Fibroblast of skin of left quadriceps (primary cell): Measurements from ENCODE around the gene CCDC170.
"Not testable (repeated sequence)": the region's sequence is repeated elsewhere in the genome, so short reads cannot be mapped to it uniquely, and the experiment has no call there.

Source experiments
- DNase-seq, 2 experiments: peaks; one replicate each; pipeline ENCODE4 v3.0.0-alpha.2; 2013; ENCODE audit warnings: low read depth in 2 of 2

Gene CCDC170, protein sequence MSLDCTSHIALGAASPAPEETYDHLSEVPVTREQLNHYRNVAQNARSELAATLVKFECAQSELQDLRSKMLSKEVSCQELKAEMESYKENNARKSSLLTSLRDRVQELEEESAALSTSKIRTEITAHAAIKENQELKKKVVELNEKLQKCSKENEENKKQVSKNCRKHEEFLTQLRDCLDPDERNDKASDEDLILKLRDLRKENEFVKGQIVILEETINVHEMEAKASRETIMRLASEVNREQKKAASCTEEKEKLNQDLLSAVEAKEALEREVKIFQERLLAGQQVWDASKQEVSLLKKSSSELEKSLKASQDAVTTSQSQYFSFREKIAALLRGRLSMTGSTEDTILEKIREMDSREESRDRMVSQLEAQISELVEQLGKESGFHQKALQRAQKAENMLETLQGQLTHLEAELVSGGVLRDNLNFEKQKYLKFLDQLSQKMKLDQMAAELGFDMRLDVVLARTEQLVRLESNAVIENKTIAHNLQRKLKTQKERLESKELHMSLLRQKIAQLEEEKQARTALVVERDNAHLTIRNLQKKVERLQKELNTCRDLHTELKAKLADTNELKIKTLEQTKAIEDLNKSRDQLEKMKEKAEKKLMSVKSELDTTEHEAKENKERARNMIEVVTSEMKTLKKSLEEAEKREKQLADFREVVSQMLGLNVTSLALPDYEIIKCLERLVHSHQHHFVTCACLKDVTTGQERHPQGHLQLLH

DNA sequence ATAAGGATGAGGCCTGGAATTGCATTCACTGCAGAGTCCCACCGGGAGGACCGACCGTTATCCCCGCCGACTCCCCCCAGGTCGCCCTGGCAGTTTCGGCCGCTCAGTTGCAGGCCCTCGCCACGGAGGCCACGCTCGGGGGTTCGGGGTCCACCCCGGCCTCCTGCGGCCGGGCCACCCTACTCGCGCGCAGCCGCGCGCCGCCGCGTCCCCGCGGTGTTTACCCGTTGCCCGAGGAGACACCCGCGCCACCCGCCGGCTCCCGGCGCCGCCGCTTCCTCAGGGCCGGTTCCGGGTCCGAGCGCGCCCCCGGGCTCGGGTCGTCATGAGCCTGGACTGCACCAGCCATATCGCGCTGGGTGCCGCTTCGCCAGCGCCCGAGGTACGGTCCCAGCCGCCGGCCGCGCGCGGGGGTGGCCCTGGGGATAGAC lies at the start of gene CCDC170:
CCDC170 (plus strand) TSS at position 214 of the 431 bp plus-strand sequence; CDS start at position 326, 112 bp downstream.
- DNase-seq, result no peak

DNA sequence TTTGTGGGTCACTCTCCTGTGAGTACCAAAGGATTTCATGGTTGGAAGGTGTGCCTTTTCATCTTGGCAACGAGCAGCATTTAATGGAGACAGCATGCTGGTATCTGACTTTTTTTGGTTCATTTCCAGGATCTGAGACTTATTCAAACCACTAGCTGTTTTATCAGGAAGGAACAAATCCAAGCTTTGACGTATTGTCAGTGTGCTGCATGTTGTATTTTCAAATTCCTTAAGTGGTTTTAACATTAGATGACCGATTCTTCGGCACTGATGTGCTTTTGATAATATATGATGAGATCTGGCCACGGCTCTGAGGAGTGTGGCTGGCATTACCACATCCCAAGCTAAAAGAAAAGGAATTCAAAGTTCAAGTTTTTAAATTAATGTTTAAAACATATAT lies 48.3 kb upstream of the CCDC170 start:
- peak; percentile 49 to 53 for DNase-seq

DNA sequence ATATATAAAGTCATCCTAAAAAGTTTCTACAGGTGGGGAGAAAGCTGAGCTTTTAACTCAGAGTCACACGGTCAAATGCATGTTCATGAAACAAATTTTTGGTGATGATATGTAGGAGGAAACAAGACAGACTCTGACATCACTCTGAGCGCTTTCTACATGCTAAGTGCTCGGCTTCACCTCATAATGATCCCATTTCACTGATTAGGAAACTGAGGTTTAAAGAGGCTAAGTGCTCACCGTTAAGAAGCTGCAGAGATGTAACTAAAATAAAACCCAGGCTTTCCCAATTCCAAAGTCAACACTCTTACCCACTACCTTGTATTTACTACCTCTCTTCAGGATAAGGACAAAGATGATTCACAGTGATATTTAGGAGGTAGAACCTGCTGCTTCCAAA lies 46.6 kb upstream of the CCDC170 start:
- DNase-seq, result no peak

DNA sequence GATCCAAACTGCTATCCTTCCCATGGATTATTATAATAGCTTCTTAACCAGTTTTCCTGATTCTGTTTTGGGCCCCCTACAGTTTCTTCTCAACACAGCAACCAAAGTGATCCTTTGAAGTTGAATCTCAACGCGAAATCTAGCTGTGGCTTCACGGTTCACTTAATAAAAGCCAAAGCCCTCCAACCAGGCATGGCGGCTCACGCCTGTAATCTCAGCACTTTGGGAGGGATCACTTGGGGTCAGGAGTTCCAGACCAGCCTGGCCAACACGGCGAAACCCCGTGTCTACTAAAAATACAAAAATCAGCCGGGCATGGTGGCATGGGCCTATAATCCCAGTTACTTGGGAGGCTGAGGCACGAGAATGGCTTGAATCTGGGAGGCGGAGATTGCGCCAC lies 45.2 kb upstream of the CCDC170 start:
- no peak for DNase-seq

DNA sequence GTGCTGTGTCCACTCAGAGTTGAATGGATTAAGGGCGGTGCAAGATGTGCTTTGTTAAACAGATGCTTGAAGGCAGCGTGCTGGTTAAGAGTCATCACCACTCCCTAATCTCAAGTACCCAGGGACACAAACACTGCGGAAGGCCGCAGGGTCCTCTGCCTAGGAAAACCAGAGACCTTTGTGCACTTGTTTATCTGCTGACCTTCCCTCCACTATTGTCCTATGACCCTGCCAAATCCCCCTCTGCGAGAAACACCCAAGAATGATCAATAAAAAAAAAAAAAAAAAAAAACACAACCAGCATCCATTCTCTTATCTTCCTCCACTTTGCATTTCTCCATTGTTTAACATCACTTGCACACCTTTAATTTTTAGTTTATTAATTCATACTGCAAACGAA lies 42.9 kb upstream of the CCDC170 start:
- not testable (repeated sequence) for DNase-seq

DNA sequence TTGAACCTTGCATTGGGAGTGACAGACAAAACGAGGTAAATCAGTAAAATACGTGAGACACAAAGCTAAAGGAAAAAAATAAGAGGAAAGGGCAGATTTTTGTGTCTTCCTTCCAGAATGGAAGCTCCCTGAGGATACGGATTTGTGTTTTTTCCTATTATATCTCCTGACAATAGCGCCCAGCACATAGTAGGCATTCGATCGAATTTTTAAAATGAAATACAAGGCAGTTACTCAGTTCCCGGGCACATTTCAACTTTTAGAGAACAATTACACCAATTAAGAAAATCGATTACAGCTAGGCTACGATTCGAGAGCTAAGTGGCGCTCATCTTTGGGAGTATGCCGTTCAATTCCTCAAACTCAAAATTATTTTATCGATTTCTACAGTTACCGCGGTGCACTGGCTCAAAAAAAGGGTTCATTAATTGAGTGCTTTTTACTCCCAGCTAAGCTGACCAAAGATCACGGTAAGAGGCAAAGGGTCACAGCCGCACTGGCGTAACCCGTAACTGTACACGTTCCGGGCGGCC lies 42.3 kb upstream of the CCDC170 start:
- DNase-seq, result no peak

DNA sequence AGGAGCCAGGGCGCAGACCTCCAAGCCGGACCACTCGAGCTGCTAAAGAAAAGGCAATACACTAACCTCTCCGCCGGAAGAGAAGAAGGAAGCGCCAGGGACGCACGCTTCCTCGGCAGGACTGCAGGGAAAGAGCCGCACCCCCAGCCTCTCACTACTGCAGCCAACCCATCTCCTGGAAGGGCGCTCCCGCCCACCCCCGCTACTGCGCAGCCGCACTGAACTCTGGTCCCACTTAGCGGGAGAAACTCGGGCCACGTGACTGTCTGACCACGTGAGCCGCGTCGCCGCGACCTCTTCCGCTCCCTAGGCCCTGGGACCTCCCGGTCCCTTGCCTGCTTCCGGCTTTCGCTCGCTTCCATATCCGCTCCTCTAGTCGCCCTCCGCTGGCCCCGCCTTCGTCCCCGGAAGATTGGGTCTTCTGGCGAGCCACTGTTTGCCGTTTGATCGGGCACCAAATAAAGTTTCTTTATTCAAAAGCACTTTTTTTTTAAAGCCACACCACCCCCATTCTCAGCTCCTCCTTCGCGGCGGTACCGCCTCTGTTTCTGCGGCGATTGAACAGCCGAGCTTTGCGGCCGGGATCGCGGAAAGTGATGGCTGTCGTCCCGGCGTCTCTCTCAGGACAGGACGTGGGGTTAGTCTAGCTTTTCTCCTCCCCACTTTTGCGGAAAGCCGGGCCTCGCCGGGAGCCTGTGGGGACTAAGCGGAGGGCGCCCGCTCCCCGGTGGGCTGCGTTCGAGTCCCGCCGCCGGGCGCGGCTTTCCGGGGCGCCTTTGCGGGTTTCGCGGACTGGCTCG lies 41.7 kb upstream of the CCDC170 start, which contains the start of gene RMND1:
RMND1 (minus strand) TSS at position 177 of the 800 bp plus-strand sequence. CDS start 6,315 bp downstream, outside the sequence.
- DNase-seq, result peak; percentile 100

DNA sequence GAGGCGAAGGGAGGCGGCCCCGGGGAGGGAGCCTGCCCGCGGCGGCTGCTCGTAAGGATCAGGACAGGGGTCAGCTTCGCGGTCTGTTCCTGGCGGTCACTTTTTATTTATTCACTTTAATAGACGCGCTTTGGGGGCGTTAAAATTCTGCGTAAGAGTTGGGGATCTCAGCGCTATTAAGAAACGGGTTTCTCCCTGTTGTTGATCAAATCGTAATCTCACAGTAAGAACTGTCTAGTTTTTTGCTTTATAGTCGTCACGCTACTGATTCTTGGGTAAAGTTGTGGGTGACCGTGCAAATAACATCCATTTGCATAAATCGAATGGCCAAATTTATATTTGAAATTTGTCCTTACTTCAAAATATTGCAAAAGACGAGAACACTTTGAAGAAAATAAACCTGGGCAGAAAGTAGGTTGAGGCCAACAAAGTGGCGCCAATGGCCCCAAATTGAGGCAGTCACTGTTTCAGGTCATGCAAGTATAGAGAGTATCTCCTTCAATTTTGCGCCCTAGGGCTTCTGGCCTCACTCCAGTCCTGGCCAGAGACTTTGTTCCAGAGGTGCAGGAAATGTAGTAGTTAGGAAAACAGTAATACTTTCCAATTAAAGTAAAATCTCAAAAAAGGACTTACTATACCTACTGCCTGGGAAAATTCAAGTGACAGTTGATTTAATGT lies 40.9 kb upstream of the CCDC170 start:
- DNase-seq, result no peak

DNA sequence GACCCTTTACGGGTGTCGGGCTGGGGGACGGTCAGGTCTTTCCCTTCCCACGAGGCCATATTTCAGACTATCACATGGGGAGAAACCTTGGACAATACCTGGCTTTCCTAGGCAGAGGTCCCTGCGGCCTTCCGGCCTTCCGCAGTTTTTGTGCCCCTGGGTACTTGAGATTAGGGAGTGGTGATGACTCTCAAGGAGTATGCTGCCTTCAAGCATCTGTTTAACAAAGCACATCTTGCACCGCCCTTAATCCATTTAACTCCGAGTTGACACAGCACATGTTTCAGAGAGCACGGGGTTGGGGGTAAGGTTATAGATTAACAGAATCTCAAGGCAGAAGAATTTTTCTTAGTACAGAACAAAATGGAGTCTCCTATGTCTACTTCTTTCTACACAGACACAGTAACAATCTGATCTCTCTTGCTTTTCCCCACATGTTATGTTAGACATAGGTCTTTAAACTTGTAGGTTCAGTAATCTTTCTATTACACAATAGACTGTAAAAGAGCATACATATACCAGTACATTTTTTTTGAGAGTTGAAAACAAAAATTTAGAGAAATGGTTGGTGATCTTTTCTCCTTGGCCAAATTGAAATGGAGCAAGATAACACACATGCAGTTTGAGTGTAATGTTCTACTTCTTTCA lies 37.9 kb upstream of the CCDC170 start:
- DNase-seq, result not testable (repeated sequence)

DNA sequence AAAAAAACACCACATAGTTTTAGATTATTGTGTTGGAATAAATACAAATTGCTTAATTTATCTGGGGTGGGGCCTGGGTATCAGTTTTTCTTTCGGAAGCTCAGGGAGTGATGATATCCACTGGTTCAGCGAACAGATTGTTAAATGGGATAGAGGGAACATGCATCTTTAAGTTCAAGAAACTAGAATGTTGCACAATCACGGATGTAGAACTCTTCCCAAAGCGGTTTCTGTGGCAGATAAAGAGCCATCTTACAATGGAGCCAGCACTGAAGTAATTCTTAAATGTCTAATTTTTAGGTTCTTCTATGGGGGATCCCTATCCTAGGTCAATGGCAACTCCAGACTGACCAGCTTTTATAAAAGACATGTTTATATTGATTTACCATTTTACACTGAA lies 32.1 kb upstream of the CCDC170 start:
- no peak for DNase-seq

DNA sequence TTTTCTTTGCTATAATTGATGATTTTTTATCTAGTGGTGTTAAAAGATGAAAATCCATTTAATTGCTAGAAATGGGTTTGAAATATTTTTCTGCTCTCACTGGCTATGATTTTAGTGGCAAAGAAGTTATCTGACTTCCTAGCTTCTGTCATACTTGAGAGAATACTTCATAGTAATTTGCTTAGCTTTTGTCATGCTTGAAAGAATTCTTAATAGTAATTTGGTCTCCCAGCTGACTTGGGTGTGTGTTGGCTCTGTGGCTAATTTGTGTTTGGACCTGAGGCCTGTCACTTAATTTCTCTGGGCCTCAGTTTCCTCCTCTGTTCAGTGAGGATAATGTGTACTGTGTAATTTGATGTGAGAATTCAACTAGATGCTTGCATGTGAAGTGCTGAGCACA lies 29.1 kb upstream of the CCDC170 start:
- DNase-seq, result no peak

DNA sequence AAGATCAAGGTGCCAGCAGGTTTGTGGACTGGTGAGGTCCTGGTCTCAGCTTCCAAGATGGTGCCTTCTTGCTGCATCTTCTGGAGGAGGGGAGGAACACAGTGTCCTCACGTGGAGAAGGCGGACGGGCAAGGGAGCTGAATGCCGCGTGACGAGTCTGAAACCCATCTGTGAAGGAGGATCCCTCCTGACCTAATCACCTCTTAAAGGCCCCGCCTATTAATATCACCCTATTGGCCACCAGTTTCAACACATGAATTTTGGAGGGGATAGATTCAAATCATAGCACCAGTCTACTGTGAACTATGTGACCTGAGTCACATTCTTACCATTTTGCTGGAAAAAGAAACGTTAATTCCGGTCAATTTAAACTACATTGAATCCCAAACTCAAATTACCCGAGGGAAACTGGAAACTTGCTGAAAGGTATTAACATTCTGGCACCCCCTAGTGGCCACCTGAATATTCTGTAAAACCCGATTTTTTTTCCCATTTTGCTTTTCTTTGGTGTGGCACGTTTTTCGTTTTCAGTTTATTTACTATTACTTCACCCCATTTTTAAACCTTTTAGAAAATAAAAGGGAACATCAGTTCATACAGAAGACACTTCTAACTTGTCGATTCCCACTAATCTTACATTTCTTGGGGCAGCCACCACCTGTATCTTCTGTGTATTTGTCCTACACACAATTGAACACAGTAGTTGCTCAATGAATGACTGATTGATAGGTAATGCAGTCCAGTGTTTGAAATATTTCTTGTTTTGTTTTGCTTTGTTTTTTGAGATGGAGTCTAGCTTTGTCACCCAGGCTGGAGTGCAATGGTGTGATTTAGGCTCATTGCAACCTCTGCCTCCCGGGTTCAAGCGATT lies 17.9 kb upstream of the CCDC170 start:
- no peak for DNase-seq

DNA sequence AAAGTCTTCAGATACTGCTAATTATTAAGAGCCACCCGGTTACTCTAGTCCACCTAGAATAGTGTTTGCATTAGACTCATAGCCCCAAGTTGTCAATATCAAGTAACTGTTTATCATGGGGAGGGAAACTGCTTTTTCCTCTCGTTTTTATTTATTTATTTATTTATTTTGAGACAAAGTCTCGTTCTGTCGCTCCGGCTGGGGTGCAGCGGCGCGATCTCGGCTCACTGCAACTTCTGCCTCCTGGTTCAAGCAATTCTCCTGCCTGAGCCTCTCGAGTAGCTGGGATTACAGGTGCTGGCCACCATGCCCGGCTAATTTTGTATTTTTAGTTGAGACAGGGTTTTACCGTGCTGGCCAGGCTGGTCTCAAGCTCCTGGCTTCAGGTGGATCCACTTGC lies 16.1 kb upstream of the CCDC170 start:
- no peak for DNase-seq

DNA sequence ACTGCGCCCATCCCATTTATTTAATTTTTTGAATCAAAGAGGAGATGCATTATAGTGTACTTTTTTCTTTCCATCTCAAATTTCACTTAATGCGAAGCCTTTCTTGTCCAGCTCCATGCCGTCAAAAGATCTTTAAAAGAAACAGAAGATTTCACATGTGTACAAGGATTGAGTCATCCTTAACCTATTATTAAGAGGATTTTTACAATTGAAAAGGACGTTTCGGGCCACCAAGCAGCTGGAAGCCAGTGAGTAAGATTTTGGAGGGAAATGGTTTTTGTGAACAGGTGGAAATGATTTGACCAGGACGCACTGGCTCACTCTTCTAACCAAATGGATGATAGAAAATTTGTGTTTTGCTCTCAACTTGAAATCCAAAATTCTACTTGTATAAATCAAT lies 15.1 kb upstream of the CCDC170 start:
- DNase-seq, result no peak

DNA sequence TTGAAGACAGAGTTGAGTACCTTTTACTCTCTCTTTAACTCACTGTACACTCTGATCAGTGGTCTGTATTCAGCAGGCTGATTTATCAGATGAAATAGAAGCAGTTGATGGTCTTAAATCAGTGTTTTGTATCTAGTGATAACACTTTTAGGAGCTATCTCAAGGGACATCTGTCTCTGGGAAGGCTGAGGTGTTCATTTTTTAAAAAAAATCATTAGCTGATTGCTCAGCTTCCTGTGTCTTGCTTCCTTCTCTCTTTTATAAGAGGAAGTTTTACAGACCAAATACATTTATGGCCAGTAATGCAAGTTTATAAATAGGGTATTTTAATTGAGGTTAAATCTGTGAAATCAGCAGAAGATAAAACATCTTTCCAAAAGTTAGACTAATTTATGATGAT lies 12.0 kb upstream of the CCDC170 start:
- no peak for DNase-seq

DNA sequence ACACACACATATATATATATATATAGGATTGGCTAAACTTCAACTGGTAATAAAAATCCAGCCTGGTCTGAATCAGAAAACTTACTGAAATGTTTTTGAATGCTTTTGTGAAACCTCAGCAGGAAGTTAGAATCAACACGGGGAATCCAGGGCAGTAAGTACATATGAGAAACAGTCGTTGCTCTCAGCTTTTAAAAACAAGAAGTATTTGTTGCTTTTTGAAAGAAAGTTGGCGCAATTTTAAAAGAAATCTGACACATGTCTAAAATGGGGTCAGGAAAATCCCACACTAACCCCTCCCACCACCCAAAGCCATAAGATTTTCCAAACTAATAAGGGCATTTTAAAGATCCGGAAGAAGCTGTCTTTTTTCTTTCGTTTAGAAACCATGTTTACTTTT lies 11.5 kb upstream of the CCDC170 start:
- peak; percentile 48 to 50 for DNase-seq

DNA sequence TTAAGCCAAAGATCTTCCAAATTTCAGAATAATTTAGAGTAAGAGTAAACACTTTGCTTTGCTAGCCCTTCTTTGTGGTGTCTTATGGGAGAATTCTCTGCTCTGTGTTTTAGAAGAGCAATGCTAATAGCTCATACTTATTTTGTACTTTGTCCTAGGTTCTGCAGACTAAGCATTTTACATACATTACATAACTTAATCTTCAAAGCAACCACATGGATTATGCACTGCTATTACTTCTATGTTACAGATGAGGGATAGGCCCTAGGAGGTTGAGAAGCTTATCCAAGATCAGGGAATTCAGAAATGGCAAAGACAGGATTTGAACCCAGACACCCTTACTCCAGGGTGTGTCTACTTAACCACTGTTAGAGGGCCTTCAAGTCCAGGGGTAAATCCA lies 9.8 kb upstream of the CCDC170 start:
- DNase-seq, result no peak

DNA sequence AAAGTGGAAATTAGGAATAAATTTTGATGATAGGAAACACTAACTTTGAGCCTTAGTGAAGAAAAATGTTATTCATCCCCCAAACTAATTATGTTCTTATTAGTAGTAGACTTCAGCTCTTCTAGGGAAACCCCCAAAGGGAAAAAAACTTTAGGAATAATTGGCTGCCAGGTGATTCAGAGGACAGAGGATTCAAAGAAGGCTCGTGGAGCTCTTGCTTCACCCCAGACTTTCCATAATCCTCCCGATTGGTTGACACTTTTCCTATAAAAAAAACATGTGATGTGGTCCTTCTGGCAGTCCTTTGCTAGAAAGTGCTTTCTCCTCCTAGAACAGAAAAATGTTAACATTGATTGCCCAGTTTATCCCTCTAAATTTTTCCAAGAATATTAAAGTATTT lies 5.6 kb upstream of the CCDC170 start:
- no peak for DNase-seq

DNA sequence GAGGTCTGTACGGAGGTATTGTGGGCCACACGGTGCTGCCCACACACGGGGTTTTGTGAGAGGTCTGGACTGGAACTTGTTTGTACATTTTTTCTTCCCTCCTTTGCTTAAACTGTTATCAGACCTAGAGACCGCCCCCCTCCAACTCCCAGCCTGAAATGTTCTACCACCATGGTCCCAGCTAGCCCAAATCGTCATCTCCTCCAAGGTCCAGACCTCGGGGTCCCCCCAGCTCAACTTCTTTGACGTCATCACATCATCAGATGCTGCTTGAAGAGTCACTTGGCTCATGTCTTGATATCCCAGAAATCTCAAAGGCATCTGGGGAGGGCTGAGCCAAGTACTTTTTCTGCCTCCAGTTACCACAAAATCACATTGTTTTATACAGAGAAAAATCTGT lies 2.8 kb upstream of the CCDC170 start:
- no peak for DNase-seq
